ENCODE results near the gene OTOG. TPM values are rescaled to one million over a fixed set of nuclear protein-coding genes. Genes with fewer than 3 reads are reported as not detected.

The OTOG gene
- total RNA-seq, 2 donors from 2014 or later, result not detected

- Histone ChIP-seq H3K9me3 (no peaks in the 10 kb centered on the region), H3K4me3 (no peak overlapping the region), H3K4me1 (no peaks in the 10 kb centered on the region), H3K9ac (ENCODE audit: low read depth in 2 of 2, low read length in 2 of 2) (no peak overlapping the region), H3K27ac (no peak overlapping the region), H3K36me3 (no peaks in the 10 kb centered on the region), H3K27me3 (no peaks in the 10 kb centered on the region)
- intact Hi-C loops (cut with DNase I), result no loop called here
- no peak for DNase-seq
- no peak for TF ChIP-seq CTCF (IDR thresholded peaks at IDR 0.05)
Measured at GRCh38 chr11:17655682-17656081, 108.6 kb downstream of the OTOG start.

- no peaks in the 10 kb centered on the region for H3K9me3 ChIP-seq
- no peak overlapping the region for H3K27ac ChIP-seq
- intact Hi-C loops (cut with DNase I), result no loop called here
- no peak for TF ChIP-seq CTCF (IDR thresholded peaks at IDR 0.05)
- H3K9ac ChIP-seq (ENCODE audit: low read depth in 2 of 2, low read length in 2 of 2), result no peak overlapping the region
- no peaks in the 10 kb centered on the region for H3K36me3 ChIP-seq
- H3K4me1 ChIP-seq, result no peaks in the 10 kb centered on the region
- DNase-seq, result no peak
- H3K4me3 ChIP-seq, result no peak overlapping the region
- no peaks in the 10 kb centered on the region for H3K27me3 ChIP-seq
Measured at GRCh38 chr11:17658211-17658610, 111.2 kb downstream of the OTOG start.

- intact Hi-C loops (cut with DNase I), result no loop called here
- DNase-seq, result no peak
- no peaks in the 10 kb centered on the region for H3K9me3 ChIP-seq
- no peak for TF ChIP-seq CTCF (IDR thresholded peaks at IDR 0.05)
- no peaks in the 10 kb centered on the region for H3K4me1 ChIP-seq
- no peak overlapping the region for H3K4me3 ChIP-seq
- H3K36me3 ChIP-seq, result no peaks in the 10 kb centered on the region
- no peak overlapping the region for H3K9ac ChIP-seq (ENCODE audit: low read depth in 2 of 2, low read length in 2 of 2)
- no peaks in the 10 kb centered on the region for H3K27me3 ChIP-seq
- H3K27ac ChIP-seq, result no peak overlapping the region
Measured at GRCh38 chr11:17668166-17668565, 121.1 kb downstream of the OTOG start.

GRCh38 chr11:17672469-17672868 lies 125.4 kb downstream of the OTOG start:
- no peak for DNase-seq
- no peak for TF ChIP-seq CTCF (IDR thresholded peaks at IDR 0.05)
- intact Hi-C loops (cut with DNase I), result no loop called here

GRCh38 chr11:17673951-17674350 lies 126.9 kb downstream of the OTOG start:
- Histone ChIP-seq H3K27me3 (no peaks in the 10 kb centered on the region), H3K9ac (ENCODE audit: low read depth in 2 of 2, low read length in 2 of 2) (no peak overlapping the region), H3K9me3 (no peaks in the 10 kb centered on the region), H3K27ac (no peak overlapping the region), H3K4me3 (no peak overlapping the region), H3K4me1 (no peaks in the 10 kb centered on the region), H3K36me3 (no peaks in the 10 kb centered on the region)
- intact Hi-C loops (cut with DNase I), result no loop called here
- no peak for TF ChIP-seq CTCF (IDR thresholded peaks at IDR 0.05)
- no peak for DNase-seq

More at GRCh38 chr11:17672469-17672868, 125.4 kb downstream of the OTOG start:
- H3K9ac ChIP-seq (ENCODE audit: low read depth in 2 of 2, low read length in 2 of 2), result no peak overlapping the region
- H3K27ac ChIP-seq, result no peak overlapping the region
- H3K4me1 ChIP-seq, result no peaks in the 10 kb centered on the region
- no peaks in the 10 kb centered on the region for H3K36me3 ChIP-seq
- no peaks in the 10 kb centered on the region for H3K9me3 ChIP-seq
- no peak overlapping the region for H3K4me3 ChIP-seq
- H3K27me3 ChIP-seq, result no peaks in the 10 kb centered on the region

GRCh38 chr11:17682848-17683247 lies 135.8 kb downstream of the OTOG start:
- no peak for TF ChIP-seq CTCF (IDR thresholded peaks at IDR 0.05)
- H3K36me3 ChIP-seq, result no peaks in the 10 kb centered on the region
- no peak overlapping the region for H3K27ac ChIP-seq
- H3K9me3 ChIP-seq, result no peaks in the 10 kb centered on the region
- H3K27me3 ChIP-seq, result no peaks in the 10 kb centered on the region
- DNase-seq, result no peak
- intact Hi-C loops (cut with DNase I), result no loop called here
- H3K9ac ChIP-seq (ENCODE audit: low read depth in 2 of 2, low read length in 2 of 2), result no peak overlapping the region
- no peaks in the 10 kb centered on the region for H3K4me1 ChIP-seq
- no peak overlapping the region for H3K4me3 ChIP-seq

Data from colonic mucosa (tissue), 4 donors.